ENCODE results near the gene ARFGEF2.

ARFGEF2 gene

GRCh38 chr20:48986899-48987298 lies 65.4 kb downstream of the ARFGEF2 start:
- peak; percentile 60 for TF ChIP-seq CTCF (conservative IDR thresholded peaks at IDR 0.05)
- no peak for TF ChIP-seq ZFX (IDR thresholded peaks at IDR 0.05)
- no peak overlapping the region for H3K27ac ChIP-seq

- H3K27ac ChIP-seq = no peak overlapping the region
- TF ChIP-seq ZFX (IDR thresholded peaks at IDR 0.05) = no peak
- TF ChIP-seq CTCF (conservative IDR thresholded peaks at IDR 0.05) = no peak
These were observed 69.0 kb downstream of the ARFGEF2 start for GRCh38 chr20:48990467-48990866.

GRCh38 chr20:48995589-48995988 lies 74.1 kb downstream of the ARFGEF2 start:
- TF ChIP-seq ZFX (IDR thresholded peaks at IDR 0.05) = no peak
- H3K27ac ChIP-seq = peak overlapping the region; percentile 2; the same call in 1 of the 2 replicates

GRCh38 chr20:48999890-49000870 lies 78.7 kb downstream of the ARFGEF2 start:
- no peak overlapping the region for H3K27ac ChIP-seq
- TF ChIP-seq ZFX (IDR thresholded peaks at IDR 0.05) (no peak), CTCF (conservative IDR thresholded peaks at IDR 0.05) (no peak)

- TF ChIP-seq CTCF (conservative IDR thresholded peaks at IDR 0.05) (no peak), ZFX (IDR thresholded peaks at IDR 0.05) (no peak)
- H3K27ac ChIP-seq = no peak overlapping the region
These were observed 80.2 kb downstream of the ARFGEF2 start for GRCh38 chr20:49001741-49002140.

- no peak overlapping the region for H3K27ac ChIP-seq
- TF ChIP-seq CTCF (conservative IDR thresholded peaks at IDR 0.05) = no peak
- TF ChIP-seq ZFX (IDR thresholded peaks at IDR 0.05) = no peak
These were observed 85.0 kb downstream of the ARFGEF2 start for GRCh38 chr20:49006446-49006980.

- TF ChIP-seq ZFX (IDR thresholded peaks at IDR 0.05) (no peak), CTCF (conservative IDR thresholded peaks at IDR 0.05) (no peak)
- H3K27ac ChIP-seq = no peak overlapping the region
These were observed 88.6 kb downstream of the ARFGEF2 start for GRCh38 chr20:49009899-49010631.
